Neural crest cell (in vitro differentiated cells): ENCODE results near the gene RPRD1A. TPM values are rescaled to one million over a fixed set of nuclear protein-coding genes. Genes with fewer than 3 reads are reported as not detected.
A peak's percentile ranks its signal among the peaks of the same experiment; 100 is the strongest.

ENCODE experiments used
- DNase-seq: peaks from one replicate; pipeline ENCODE4 v3.0.0; 2021; ENCODE audit warnings: low read depth, mixed read lengths, low spot score
- H3K27ac Mint-ChIP-seq: one replicate; pipeline ENCODE4 v1.8.0; 2021; ENCODE audit warnings: mild to moderate bottlenecking, mixed read lengths; ENCODE audit not compliant: unreplicated experiment
- H3K27me3 Mint-ChIP-seq: 2 replicates; pipeline ENCODE4 v1.8.0; 2021; ENCODE audit warnings: low read depth, mild to moderate bottlenecking, mixed read lengths
- H3K36me3 Mint-ChIP-seq: 2 replicates; pipeline ENCODE4 v1.8.0; 2021; ENCODE audit warnings: low read depth, mild to moderate bottlenecking, mixed read lengths
- H3K4me1 Mint-ChIP-seq: 2 replicates; pipeline ENCODE4 v1.8.0; 2021; ENCODE audit warnings: mixed read lengths
- H3K4me3 Mint-ChIP-seq: one replicate; pipeline ENCODE4 v1.8.0; 2021; ENCODE audit warnings: mild to moderate bottlenecking, mixed read lengths
- H3K9me3 Mint-ChIP-seq: 2 replicates; pipeline ENCODE4 v1.8.0; 2021; ENCODE audit warnings: mixed read lengths
- CTCF ChIP-seq: fragments of 200-600 bp; sonication (generic); conservative IDR thresholded peaks from 2 replicates; pipeline ENCODE4 v1.5.0; 2021; ENCODE audit warnings: antibody characterized with exemption, mild to moderate bottlenecking
- total RNA-seq: library from RNA; stranded (reverse); gene quantifications from 2 replicates; pipeline ENCODE4 v1.2.1, GENCODE V29; 2021

The RPRD1A gene
- total RNA-seq, 1 donor from 2014 or later: 76.3 TPM

- peak overlapping the region; percentile 98 for H3K4me3 Mint-ChIP-seq
- H3K4me1 Mint-ChIP-seq: peaks cover 26% of the 10 kb centered on the region
- H3K9me3 Mint-ChIP-seq: no peaks in the 10 kb centered on the region
- no peaks in the 10 kb centered on the region for H3K27me3 Mint-ChIP-seq
- no peak overlapping the region for H3K27ac Mint-ChIP-seq
- H3K36me3 Mint-ChIP-seq: peaks cover 25% of the 10 kb centered on the region
- no peak for TF ChIP-seq CTCF
- no peak for DNase-seq
Measured at GRCh38 chr18:35974181-35974580, 93.2 kb downstream of the RPRD1A start.

GRCh38 chr18:35973650-35974049 is 93.7 kb downstream of the RPRD1A start:
- H3K4me3 Mint-ChIP-seq: peak overlapping the region; percentile 98
- no peaks in the 10 kb centered on the region for H3K27me3 Mint-ChIP-seq
- H3K27ac Mint-ChIP-seq: peak overlapping the region; percentile 2
- TF ChIP-seq CTCF: no peak
- no peak for DNase-seq
- H3K36me3 Mint-ChIP-seq: peaks cover 24% of the 10 kb centered on the region
- H3K4me1 Mint-ChIP-seq: peaks cover 26% of the 10 kb centered on the region
- no peaks in the 10 kb centered on the region for H3K9me3 Mint-ChIP-seq

GRCh38 chr18:35972197-35973000 is 95.0 kb downstream of the RPRD1A start, which contains the start of gene RMP24:
TSS of gene RMP24 (plus strand) at chr18:35972679.
- Mint-ChIP-seq H3K9me3 (no peaks in the 10 kb centered on the region), H3K27me3 (peaks cover 3% of the 10 kb centered on the region), H3K36me3 (peaks cover 12% of the 10 kb centered on the region), H3K4me3 (peak within 1 kb of the TSS; percentile 98), H3K4me1 (peaks cover 26% of the 10 kb centered on the region), H3K27ac (peak within 1 kb of the TSS; percentile 97)
- TF ChIP-seq CTCF: no peak
- DNase-seq: peak; percentile 88

DNA sequence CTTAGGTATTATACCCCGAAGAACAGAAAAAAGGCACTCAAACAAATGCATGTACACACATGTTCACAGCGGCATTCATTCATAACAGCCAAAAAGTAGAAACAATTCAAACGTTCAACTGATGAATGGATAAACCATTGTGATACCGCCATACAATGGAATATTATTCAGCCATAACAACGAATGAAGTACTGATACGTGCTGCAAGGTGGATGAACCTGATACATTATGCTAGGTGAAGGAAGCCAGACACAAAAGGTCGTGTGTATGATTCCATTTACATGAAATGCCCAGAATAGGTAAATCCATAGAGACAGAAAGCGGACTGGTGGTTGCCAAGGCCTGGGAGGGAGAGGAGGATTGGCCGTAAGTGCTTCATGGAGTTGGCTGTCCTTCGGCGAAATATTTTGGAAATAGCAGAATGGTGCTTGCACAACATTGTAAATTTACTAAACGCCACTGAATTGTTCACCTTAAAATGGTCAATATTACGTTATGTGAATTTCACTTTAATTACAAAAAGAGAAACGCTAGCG is 95.6 kb downstream of the RPRD1A start:
- no peak for TF ChIP-seq CTCF
- Mint-ChIP-seq H3K27me3 (peaks cover 3% of the 10 kb centered on the region), H3K27ac (peak overlapping the region; percentile 97), H3K9me3 (no peaks in the 10 kb centered on the region), H3K36me3 (peaks cover 10% of the 10 kb centered on the region), H3K4me1 (peaks cover 26% of the 10 kb centered on the region), H3K4me3 (peak overlapping the region; percentile 98)
- DNase-seq: no peak

GRCh38 chr18:35969676-35970075 is 97.7 kb downstream of the RPRD1A start:
- H3K36me3 Mint-ChIP-seq: no peaks in the 10 kb centered on the region
- H3K27me3 Mint-ChIP-seq: peaks cover 3% of the 10 kb centered on the region
- no peak overlapping the region for H3K4me3 Mint-ChIP-seq

More at GRCh38 chr18:35969676-35970075, 97.7 kb downstream of the RPRD1A start:
- Mint-ChIP-seq H3K9me3 (no peaks in the 10 kb centered on the region), H3K27ac (no peak overlapping the region), H3K4me1 (peaks cover 26% of the 10 kb centered on the region)
- no peak for DNase-seq
- no peak for TF ChIP-seq CTCF
